Measurements from ENCODE around the gene SLC1A4. TPM values are rescaled to one million over a fixed set of nuclear protein-coding genes. Genes with fewer than 3 reads are reported as not detected.
"Not testable (repeated sequence)": the region's sequence is repeated elsewhere in the genome, so short reads cannot be mapped to it uniquely, and the experiment has no call there.

Gene SLC1A4
- total RNA-seq, 1 experiment from 2014 or later: 9.1 TPM

GRCh38 chr2:64999754-65000153 is 10.6 kb downstream of the SLC1A4 start:
- ATAC-seq (no peak), DNase-seq (no peak)
- Histone ChIP-seq H3K79me2 (ENCODE audit: low read length) (no peaks in the 10 kb centered on the region), H3F3A (ENCODE audit: low read length, unreplicated experiment) (no peaks in the 10 kb centered on the region), H4K20me1 (ENCODE audit: low read length) (no peaks in the 10 kb centered on the region), H3K9me3 (ENCODE audit: low read length) (no peaks in the 10 kb centered on the region), H3K4me2 (ENCODE audit: low read length) (no peak overlapping the region), H3K9ac (ENCODE audit: low read length) (no peak overlapping the region), H3K36me3 (ENCODE audit: low read depth, low read length) (no peaks in the 10 kb centered on the region), H3K4me1 (ENCODE audit: insufficient read depth, low read length) (no peaks in the 10 kb centered on the region), H3K27me3 (ENCODE audit: low read length) (no peaks in the 10 kb centered on the region), H3K27ac (ENCODE audit: low read length) (no peak overlapping the region), H3K4me3 (ENCODE audit: low read length) (no peak overlapping the region), H2AFZ (ENCODE audit: low read length) (no peak overlapping the region), H3K9me2 (replicated peaks; ENCODE audit: low read length) (no peaks in the 10 kb centered on the region)
- ChIA-PET POLR2A (ENCODE audit: unreplicated experiment) (no interaction called here), CTCF (no interaction called here)
- BruUV-seq (replicated peaks): no TSS peak
- TF ChIP-seq EZH2 (IDR thresholded peaks at IDR 0.05; ENCODE audit: low read length, unreplicated experiment) (no peak), EZH2phosphoT487 (IDR thresholded peaks at IDR 0.05; ENCODE audit: borderline replicate concordance, low read length) (no peak), CTCF (conservative IDR thresholded peaks at IDR 0.05; ENCODE audit: low read depth, low read length) (no peak)
- intact Hi-C loops (cut with micrococcal nuclease): no loop called here

GRCh38 chr2:65000644-65001043 is 11.4 kb downstream of the SLC1A4 start:
- Histone ChIP-seq H3K79me2 (ENCODE audit: low read length) (no peaks in the 10 kb centered on the region), H3K9ac (ENCODE audit: low read length) (no peak overlapping the region), H3K9me2 (replicated peaks; ENCODE audit: low read length) (no peaks in the 10 kb centered on the region), H3K4me1 (ENCODE audit: insufficient read depth, low read length) (peaks cover 2% of the 10 kb centered on the region; the same call in 1 of the 2 replicates), H3K27ac (ENCODE audit: low read length) (no peak overlapping the region), H3K4me2 (ENCODE audit: low read length) (no peak overlapping the region), H3K9me3 (ENCODE audit: low read length) (no peaks in the 10 kb centered on the region), H3F3A (ENCODE audit: low read length, unreplicated experiment) (no peaks in the 10 kb centered on the region), H2AFZ (ENCODE audit: low read length) (no peak overlapping the region), H3K4me3 (ENCODE audit: low read length) (no peak overlapping the region), H3K36me3 (ENCODE audit: low read depth, low read length) (no peaks in the 10 kb centered on the region), H3K27me3 (ENCODE audit: low read length) (no peaks in the 10 kb centered on the region), H4K20me1 (ENCODE audit: low read length) (no peaks in the 10 kb centered on the region)
- intact Hi-C loops (cut with micrococcal nuclease): no loop called here
- no peak for ATAC-seq
- no peak for TF ChIP-seq EZH2phosphoT487 (IDR thresholded peaks at IDR 0.05; ENCODE audit: borderline replicate concordance, low read length)
- no peak for TF ChIP-seq EZH2 (IDR thresholded peaks at IDR 0.05; ENCODE audit: low read length, unreplicated experiment)
- no peak for TF ChIP-seq CTCF (conservative IDR thresholded peaks at IDR 0.05; ENCODE audit: low read depth, low read length)
- no TSS peak for BruUV-seq (replicated peaks)
- no peak for DNase-seq
- CTCF ChIA-PET: no interaction called here
- POLR2A ChIA-PET (ENCODE audit: unreplicated experiment): no interaction called here

GRCh38 chr2:65003037-65003436 is 13.8 kb downstream of the SLC1A4 start:
- Histone ChIP-seq H3K9ac (ENCODE audit: low read length) (no peak overlapping the region), H2AFZ (ENCODE audit: low read length) (no peak overlapping the region), H3K27ac (ENCODE audit: low read length) (no peak overlapping the region), H4K20me1 (ENCODE audit: low read length) (no peaks in the 10 kb centered on the region), H3K36me3 (ENCODE audit: low read depth, low read length) (no peaks in the 10 kb centered on the region), H3K9me3 (ENCODE audit: low read length) (no peaks in the 10 kb centered on the region), H3K9me2 (replicated peaks; ENCODE audit: low read length) (no peaks in the 10 kb centered on the region), H3K79me2 (ENCODE audit: low read length) (no peaks in the 10 kb centered on the region), H3K4me3 (ENCODE audit: low read length) (no peak overlapping the region), H3F3A (ENCODE audit: low read length, unreplicated experiment) (no peaks in the 10 kb centered on the region), H3K4me2 (ENCODE audit: low read length) (no peak overlapping the region), H3K4me1 (ENCODE audit: insufficient read depth, low read length) (peaks cover 14% of the 10 kb centered on the region), H3K27me3 (ENCODE audit: low read length) (no peaks in the 10 kb centered on the region)
- ChIA-PET CTCF (no interaction called here), POLR2A (ENCODE audit: unreplicated experiment) (no interaction called here)
- TF ChIP-seq EZH2 (IDR thresholded peaks at IDR 0.05; ENCODE audit: low read length, unreplicated experiment) (no peak), CTCF (conservative IDR thresholded peaks at IDR 0.05; ENCODE audit: low read depth, low read length) (no peak), EZH2phosphoT487 (IDR thresholded peaks at IDR 0.05; ENCODE audit: borderline replicate concordance, low read length) (no peak)
- ATAC-seq: no peak
- DNase-seq: no peak
- no TSS peak for BruUV-seq (replicated peaks)
- intact Hi-C loops (cut with micrococcal nuclease): no loop called here

- BruUV-seq (replicated peaks); H3K79me2 ChIP-seq (ENCODE audit: low read length); H3K9ac ChIP-seq (ENCODE audit: low read length); H3F3A ChIP-seq (ENCODE audit: low read length, unreplicated experiment); H3K27me3 ChIP-seq (ENCODE audit: low read length); H2AFZ ChIP-seq (ENCODE audit: low read length); H3K9me3 ChIP-seq (ENCODE audit: low read length); H4K20me1 ChIP-seq (ENCODE audit: low read length); ATAC-seq; H3K27ac ChIP-seq (ENCODE audit: low read length); CTCF ChIA-PET; H3K4me2 ChIP-seq (ENCODE audit: low read length); POLR2A ChIA-PET (ENCODE audit: unreplicated experiment); H3K9me2 ChIP-seq (replicated peaks; ENCODE audit: low read length); DNase-seq; H3K36me3 ChIP-seq (ENCODE audit: low read depth, low read length); H3K4me3 ChIP-seq (ENCODE audit: low read length); intact Hi-C loops (cut with micrococcal nuclease): not testable (repeated sequence)
- peaks cover 14% of the 10 kb centered on the region for H3K4me1 ChIP-seq (ENCODE audit: insufficient read depth, low read length)
Measured at GRCh38 chr2:65004232-65004631, 15.0 kb downstream of the SLC1A4 start.
